Neural progenitor cell (in vitro differentiated cells): Measurements from ENCODE around the gene POLR2H.

Experiments used
- EZH2 ChIP-seq: fragments of 200-600 bp; sonication (generic); IDR thresholded peaks from 2 replicates; pipeline ENCODE4 v1.6.1; 2017; ENCODE audit warnings: antibody characterized with exemption, mild to moderate bottlenecking, moderate library complexity
- TF ChIP-seq, protein P1 (sequence below): fragments of 200-600 bp; sonication (generic); IDR thresholded peaks from 2 replicates; pipeline ENCODE4 v1.5.1; 2017; ENCODE audit warnings: antibody characterized with exemption, mild to moderate bottlenecking

DNA sequence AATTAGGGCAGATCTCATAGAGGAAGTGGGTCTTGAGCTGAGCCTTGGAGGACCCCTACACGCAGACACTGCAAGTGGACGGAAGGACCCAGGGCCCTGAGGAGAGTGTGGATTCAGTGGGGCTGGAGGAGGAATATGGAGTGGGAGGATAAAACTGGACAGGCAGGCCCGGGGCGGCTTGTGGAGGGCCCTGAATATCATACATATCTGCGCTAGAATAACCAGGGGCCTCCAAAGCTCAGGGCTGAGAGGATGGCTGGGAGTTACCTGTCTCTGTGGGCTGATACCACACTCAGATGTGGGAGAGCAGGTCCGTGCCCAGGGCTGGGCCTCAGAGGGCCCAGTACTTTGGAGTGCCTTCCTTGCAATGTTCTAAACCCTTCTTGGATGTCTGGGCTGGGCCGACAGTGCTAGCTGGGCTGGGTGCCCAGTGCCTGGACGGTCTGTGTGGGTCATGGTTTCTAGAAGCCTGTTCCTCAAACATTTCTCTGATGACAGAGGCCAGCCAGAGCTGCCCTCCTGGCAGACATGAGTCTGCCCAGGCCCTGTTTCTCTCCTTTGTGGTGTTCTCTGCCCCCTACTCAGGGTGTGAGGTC is 47.9 kb downstream of the POLR2H start:
- TF ChIP-seq, protein P1, sequence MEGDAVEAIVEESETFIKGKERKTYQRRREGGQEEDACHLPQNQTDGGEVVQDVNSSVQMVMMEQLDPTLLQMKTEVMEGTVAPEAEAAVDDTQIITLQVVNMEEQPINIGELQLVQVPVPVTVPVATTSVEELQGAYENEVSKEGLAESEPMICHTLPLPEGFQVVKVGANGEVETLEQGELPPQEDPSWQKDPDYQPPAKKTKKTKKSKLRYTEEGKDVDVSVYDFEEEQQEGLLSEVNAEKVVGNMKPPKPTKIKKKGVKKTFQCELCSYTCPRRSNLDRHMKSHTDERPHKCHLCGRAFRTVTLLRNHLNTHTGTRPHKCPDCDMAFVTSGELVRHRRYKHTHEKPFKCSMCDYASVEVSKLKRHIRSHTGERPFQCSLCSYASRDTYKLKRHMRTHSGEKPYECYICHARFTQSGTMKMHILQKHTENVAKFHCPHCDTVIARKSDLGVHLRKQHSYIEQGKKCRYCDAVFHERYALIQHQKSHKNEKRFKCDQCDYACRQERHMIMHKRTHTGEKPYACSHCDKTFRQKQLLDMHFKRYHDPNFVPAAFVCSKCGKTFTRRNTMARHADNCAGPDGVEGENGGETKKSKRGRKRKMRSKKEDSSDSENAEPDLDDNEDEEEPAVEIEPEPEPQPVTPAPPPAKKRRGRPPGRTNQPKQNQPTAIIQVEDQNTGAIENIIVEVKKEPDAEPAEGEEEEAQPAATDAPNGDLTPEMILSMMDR, result no peak
- TF ChIP-seq EZH2, result no peak
